ENCODE data around the gene JAKMIP3. TPM values are rescaled to one million over a fixed set of nuclear protein-coding genes. Genes with fewer than 3 reads are reported as not detected.

Gene JAKMIP3
- total RNA-seq, result not detected

GRCh38 chr10:132065491-132066105, at the start of gene JAKMIP3:
JAKMIP3 (plus strand) TSS chr10:132065946; CDS start chr10:132104809, 38,863 bp downstream.
- H3K4me3 ChIP-seq, result peak within 1 kb of the TSS; percentile 64 to 70
- H3K27me3 ChIP-seq, result no peaks in the 10 kb centered on the region
- intact Hi-C loops (cut with DNase I), result no loop called here
- DNase-seq (ENCODE audit: low spot score in 2 of 2), result no peak
- H3K4me1 ChIP-seq, result no peaks in the 10 kb centered on the region
- TF ChIP-seq CTCF (IDR thresholded peaks at IDR 0.05), result no peak
- H3K36me3 ChIP-seq, result no peaks in the 10 kb centered on the region
- H3K27ac ChIP-seq, result no peak within 1 kb of the TSS
- no peaks in the 10 kb centered on the region for H3K9me3 ChIP-seq

- DNase-seq (ENCODE audit: low spot score in 2 of 2), result no peak
- Histone ChIP-seq H3K27me3 (no peaks in the 10 kb centered on the region), H3K9me3 (no peaks in the 10 kb centered on the region), H3K4me3 (no peak overlapping the region), H3K27ac (no peak overlapping the region), H3K36me3 (no peaks in the 10 kb centered on the region), H3K4me1 (no peaks in the 10 kb centered on the region)
- TF ChIP-seq CTCF (IDR thresholded peaks at IDR 0.05), result no peak
- intact Hi-C loops (cut with DNase I), result no loop called here
Measured at GRCh38 chr10:132016514-132016913, 49.2 kb upstream of the JAKMIP3 start.

- intact Hi-C loops (cut with DNase I), result no loop called here
- H3K27me3 ChIP-seq, result no peaks in the 10 kb centered on the region
- no peaks in the 10 kb centered on the region for H3K9me3 ChIP-seq
- H3K4me3 ChIP-seq, result no peak overlapping the region
- DNase-seq (ENCODE audit: low spot score in 2 of 2), result no peak
- H3K36me3 ChIP-seq, result no peaks in the 10 kb centered on the region
- TF ChIP-seq CTCF (IDR thresholded peaks at IDR 0.05), result no peak
- no peak overlapping the region for H3K27ac ChIP-seq
- peaks cover 0 to 3% of the 10 kb centered on the region in 2 donors for H3K4me1 ChIP-seq
Measured at GRCh38 chr10:132018446-132018845, 47.3 kb upstream of the JAKMIP3 start.

GRCh38 chr10:132019366-132019765, 46.4 kb upstream of the JAKMIP3 start:
- Histone ChIP-seq H3K27me3 (no peaks in the 10 kb centered on the region), H3K9me3 (no peaks in the 10 kb centered on the region), H3K27ac (no peak overlapping the region), H3K4me3 (no peak overlapping the region), H3K4me1 (peaks cover 0 to 4% of the 10 kb centered on the region in 2 donors), H3K36me3 (no peaks in the 10 kb centered on the region)
- no peak for DNase-seq (ENCODE audit: low spot score in 2 of 2)
- TF ChIP-seq CTCF (IDR thresholded peaks at IDR 0.05), result no peak
- intact Hi-C loops (cut with DNase I), result no loop called here

- no peaks in the 10 kb centered on the region for H3K36me3 ChIP-seq
- H3K9me3 ChIP-seq, result no peaks in the 10 kb centered on the region
- TF ChIP-seq CTCF (IDR thresholded peaks at IDR 0.05), result no peak
- H3K27me3 ChIP-seq, result no peaks in the 10 kb centered on the region
- H3K27ac ChIP-seq, result no peak overlapping the region
- intact Hi-C loops (cut with DNase I), result no loop called here
- H3K4me1 ChIP-seq, result peaks cover 0 to 4% of the 10 kb centered on the region in 2 donors
- H3K4me3 ChIP-seq, result no peak overlapping the region
- no peak for DNase-seq (ENCODE audit: low spot score in 2 of 2)
Measured at GRCh38 chr10:132020456-132020855, 45.3 kb upstream of the JAKMIP3 start.

- intact Hi-C loops (cut with DNase I), result no loop called here
Measured at GRCh38 chr10:132021046-132021445, 44.7 kb upstream of the JAKMIP3 start.

More at GRCh38 chr10:132021046-132021445, 44.7 kb upstream of the JAKMIP3 start:
- no peaks in the 10 kb centered on the region for H3K27me3 ChIP-seq
- no peak overlapping the region for H3K4me3 ChIP-seq
- H3K9me3 ChIP-seq, result no peaks in the 10 kb centered on the region
- peaks cover 0 to 4% of the 10 kb centered on the region in 2 donors for H3K4me1 ChIP-seq
- no peak for DNase-seq (ENCODE audit: low spot score in 2 of 2)
- no peak for TF ChIP-seq CTCF (IDR thresholded peaks at IDR 0.05)
- no peak overlapping the region for H3K27ac ChIP-seq
- no peaks in the 10 kb centered on the region for H3K36me3 ChIP-seq
